GM23248 (cell line): ENCODE measurements around the gene SPIB.

Experiments used
- EZH2 ChIP-seq: fragments of 200-600 bp; sonication (generic); IDR thresholded peaks from 2 replicates; pipeline ENCODE4 v1.6.1; 2018; ENCODE audit warnings: antibody characterized with exemption, mild to moderate bottlenecking; ENCODE audit not compliant: insufficient read depth, poor library complexity, severe bottlenecking
- EZH2phosphoT487 ChIP-seq: fragments of 200-600 bp; sonication (generic); IDR thresholded peaks from 2 replicates; pipeline ENCODE4 v1.6.1; 2018; ENCODE audit warnings: antibody characterized with exemption, moderate library complexity, mild to moderate bottlenecking, low read depth; ENCODE audit not compliant: insufficient read depth

- TF ChIP-seq EZH2: no peak
- no peak for TF ChIP-seq EZH2phosphoT487
Observed at GRCh38 chr19:50447053-50447452, 28.3 kb downstream of the SPIB start.
